Stimulated activated CD4-positive, alpha-beta T cell treated with anti-CD3 and anti-CD28 coated beads, Interleukin-4, amount 100 ng/mL, for 48 hours (primary cell): ENCODE results near the gene GMPR.

ENCODE experiments used
- DNase-seq, 2 donors: peaks; one replicate each; pipeline ENCODE4 v3.0.0-alpha.2; 2020; ENCODE audit warnings: low read depth in 2 of 2

Gene GMPR

GRCh38 chr6:16327777-16328325 lies 89.5 kb downstream of the GMPR start:
- DNase-seq: no peak

- no peak for DNase-seq
Observed at GRCh38 chr6:16329233-16329632, 90.8 kb downstream of the GMPR start.

GRCh38 chr6:16331384-16332174 lies 93.2 kb downstream of the GMPR start:
- peak; percentile 51 to 56 for DNase-seq

- DNase-seq: peak; percentile 73 to 76
Observed at GRCh38 chr6:16332175-16332542, 93.8 kb downstream of the GMPR start.

- DNase-seq: no peak
Observed at GRCh38 chr6:16333580-16333979, 95.2 kb downstream of the GMPR start.

GRCh38 chr6:16334671-16335070 lies 96.3 kb downstream of the GMPR start:
- DNase-seq: no peak

- DNase-seq: no peak
Observed at GRCh38 chr6:16335176-16335575, 96.8 kb downstream of the GMPR start.

- no peak for DNase-seq
Observed at GRCh38 chr6:16336056-16336818, 97.8 kb downstream of the GMPR start.

- no peak for DNase-seq
Observed at GRCh38 chr6:16336911-16337294, 98.5 kb downstream of the GMPR start.

- no peak for DNase-seq
Observed at GRCh38 chr6:16337295-16337975, 99.0 kb downstream of the GMPR start.

GRCh38 chr6:16338577-16339264 lies 100.3 kb downstream of the GMPR start:
- DNase-seq: no peak

GRCh38 chr6:16339265-16339587 lies 100.8 kb downstream of the GMPR start:
- no peak for DNase-seq

- no peak for DNase-seq
Observed at GRCh38 chr6:16343593-16343992, 105.2 kb downstream of the GMPR start.

GRCh38 chr6:16344756-16345155 lies 106.4 kb downstream of the GMPR start:
- DNase-seq: no peak
